MM.1S (cell line): ENCODE measurements around the gene TMEM109.

Experiments used
- CTCF ChIP-seq: fragments of 300-600 bp; sonication (generic); IDR thresholded peaks from 2 replicates; pipeline ENCODE4 v1.5.1; 2016; ENCODE audit warnings: antibody characterized with exemption, low read length, mixed read lengths
- EZH2phosphoT487 ChIP-seq: fragments of 300-600 bp; sonication (generic); IDR thresholded peaks from 2 replicates; pipeline ENCODE4 v1.6.1; 2018; ENCODE audit warnings: antibody characterized with exemption, low read length

GRCh38 chr11:60866911-60867870, 46.8 kb upstream of the TMEM109 start, which contains the start of gene ZP1:
- TF ChIP-seq CTCF (no peak), EZH2phosphoT487 (no peak)
